HFFc6 (cell line): ENCODE data around the gene AGR2. TPM values are rescaled to one million over a fixed set of nuclear protein-coding genes. Genes with fewer than 3 reads are reported as not detected.

Experiments
- DNase-seq: peaks from one replicate; pipeline ENCODE4 v3.0.0-alpha.2; 2018
- H3K27ac Mint-ChIP-seq: 2 replicates; pipeline ENCODE4 v1.8.0; 2020; ENCODE audit warnings: mild to moderate bottlenecking, mixed read lengths
- H3K27me3 Mint-ChIP-seq: 2 replicates; pipeline ENCODE4 v1.8.0; 2021; ENCODE audit warnings: mild to moderate bottlenecking, moderate library complexity, mixed read lengths; ENCODE audit not compliant: insufficient read depth
- H3K36me3 Mint-ChIP-seq: 2 replicates; pipeline ENCODE4 v1.8.0; 2021; ENCODE audit warnings: low read depth, mixed read lengths
- H3K4me1 Mint-ChIP-seq: 2 replicates; pipeline ENCODE4 v1.8.0; 2020; ENCODE audit warnings: low read depth, mixed read lengths
- H3K4me3 Mint-ChIP-seq: 2 replicates; pipeline ENCODE4 v1.8.0; 2020; ENCODE audit warnings: mild to moderate bottlenecking, moderate library complexity, mixed read lengths
- H3K9me3 Mint-ChIP-seq: 2 replicates; pipeline ENCODE4 v1.8.0; 2020; ENCODE audit warnings: mild to moderate bottlenecking, mixed read lengths
- CTCF ChIP-seq: fragments of 200-600 bp; sonication (generic); IDR thresholded peaks from 2 replicates; pipeline ENCODE4 v1.5.0; 2021; ENCODE audit warnings: antibody characterized with exemption, mild to moderate bottlenecking
- total RNA-seq, 6 experiments: library from RNA; stranded (reverse); fragmentation: NEBNext Ultra II Directional; extraction: Animal tissue kit (Norgen Biotek cat#: 25700); gene quantifications; 2 replicates in 1 of 6; 3 replicates in 5 of 6; pipeline ENCODE4 v1.2.3, GENCODE V29; 2021

The AGR2 gene
- total RNA-seq, 6 experiments from 2014 or later = not detected

- H3K4me3 Mint-ChIP-seq = no peak overlapping the region
Observed at GRCh38 chr7:16776053-16776452, 28.7 kb downstream of the AGR2 start.

GRCh38 chr7:16774986-16775385 lies 29.8 kb downstream of the AGR2 start:
- Mint-ChIP-seq H3K4me1 (peaks cover 16% of the 10 kb centered on the region), H3K36me3 (no peaks in the 10 kb centered on the region), H3K27ac (no peak overlapping the region), H3K4me3 (no peak overlapping the region), H3K27me3 (no peaks in the 10 kb centered on the region; the same call in none of the 2 replicates), H3K9me3 (no peaks in the 10 kb centered on the region)
- DNase-seq = no peak
- TF ChIP-seq CTCF = no peak

More at GRCh38 chr7:16776053-16776452, 28.7 kb downstream of the AGR2 start:
- H3K4me1 Mint-ChIP-seq = peaks cover 8% of the 10 kb centered on the region
- no peak overlapping the region for H3K27ac Mint-ChIP-seq
- DNase-seq = no peak
- TF ChIP-seq CTCF = no peak
- H3K9me3 Mint-ChIP-seq = no peaks in the 10 kb centered on the region
- no peaks in the 10 kb centered on the region; the same call in none of the 2 replicates for H3K27me3 Mint-ChIP-seq
- H3K36me3 Mint-ChIP-seq = no peaks in the 10 kb centered on the region

DNA sequence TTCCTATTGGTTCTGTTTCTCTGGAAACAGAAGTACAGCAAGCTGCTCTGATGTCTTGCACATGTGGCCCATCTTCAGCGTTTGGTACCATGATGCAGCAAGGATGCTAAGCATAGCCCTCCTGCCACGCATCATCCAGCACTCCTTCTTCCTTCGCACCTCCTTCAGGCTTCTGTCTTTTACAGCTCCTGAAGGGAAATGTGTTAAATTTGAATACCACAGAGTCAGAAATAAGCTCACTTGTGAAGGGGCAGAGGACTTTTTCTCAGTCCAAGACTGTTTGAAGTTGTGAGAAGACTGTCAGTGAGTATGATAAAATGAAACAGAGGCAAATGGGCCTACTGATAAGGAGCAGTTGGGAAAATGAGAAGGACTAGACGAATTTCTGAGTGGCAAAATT lies 30.5 kb downstream of the AGR2 start:
- Mint-ChIP-seq H3K27me3 (no peaks in the 10 kb centered on the region; the same call in none of the 2 replicates), H3K4me3 (no peak overlapping the region), H3K9me3 (no peaks in the 10 kb centered on the region), H3K27ac (no peak overlapping the region), H3K36me3 (no peaks in the 10 kb centered on the region), H3K4me1 (peaks cover 16% of the 10 kb centered on the region)
- TF ChIP-seq CTCF = no peak
- DNase-seq = no peak

DNA sequence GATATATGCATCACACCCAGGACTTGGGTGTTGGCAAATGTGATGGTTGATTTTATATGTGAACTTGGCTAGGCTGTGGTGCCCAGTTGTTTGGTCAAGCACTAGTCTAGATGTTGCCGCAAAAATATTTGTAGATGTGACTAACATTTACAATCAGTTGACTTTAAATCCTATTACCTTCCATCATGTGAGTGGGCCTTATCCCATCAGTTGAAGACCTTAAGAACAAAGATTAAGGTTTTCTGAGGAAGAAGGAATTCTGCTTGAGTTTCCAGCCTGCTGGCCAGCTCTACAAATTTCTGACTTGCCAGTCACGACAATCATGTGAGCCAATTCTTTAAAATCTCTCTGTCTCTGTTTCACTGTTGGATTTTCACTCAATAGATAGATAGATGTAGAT lies 30.9 kb downstream of the AGR2 start:
- no peak for DNase-seq
- H3K9me3 Mint-ChIP-seq = no peaks in the 10 kb centered on the region
- peaks cover 16% of the 10 kb centered on the region for H3K4me1 Mint-ChIP-seq
- H3K27me3 Mint-ChIP-seq = no peaks in the 10 kb centered on the region; the same call in none of the 2 replicates
- no peak for TF ChIP-seq CTCF
- H3K4me3 Mint-ChIP-seq = no peak overlapping the region
- H3K27ac Mint-ChIP-seq = no peak overlapping the region
- H3K36me3 Mint-ChIP-seq = no peaks in the 10 kb centered on the region

GRCh38 chr7:16773326-16773725 lies 31.5 kb downstream of the AGR2 start:
- H3K4me3 Mint-ChIP-seq = no peak overlapping the region
- no peaks in the 10 kb centered on the region; the same call in none of the 2 replicates for H3K27me3 Mint-ChIP-seq
- H3K27ac Mint-ChIP-seq = no peak overlapping the region
- no peaks in the 10 kb centered on the region for H3K9me3 Mint-ChIP-seq
- peaks cover 16% of the 10 kb centered on the region for H3K4me1 Mint-ChIP-seq
- no peak for DNase-seq
- no peaks in the 10 kb centered on the region for H3K36me3 Mint-ChIP-seq
- TF ChIP-seq CTCF = no peak
